HG03354 (cell line): ENCODE measurements around the gene EARS2.
"Not testable (repeated sequence)": the region's sequence is repeated elsewhere in the genome, so short reads cannot be mapped to it uniquely, and the experiment has no call there.

ENCODE experiments used
- ATAC-seq: cut with Tn5 transposase; IDR thresholded peaks from one replicate; pipeline ENCODE4 v1.9.1; 2021; ENCODE audit warnings: mild to moderate bottlenecking; ENCODE audit not compliant: unreplicated experiment, poor library complexity, severe bottlenecking

The EARS2 gene

DNA sequence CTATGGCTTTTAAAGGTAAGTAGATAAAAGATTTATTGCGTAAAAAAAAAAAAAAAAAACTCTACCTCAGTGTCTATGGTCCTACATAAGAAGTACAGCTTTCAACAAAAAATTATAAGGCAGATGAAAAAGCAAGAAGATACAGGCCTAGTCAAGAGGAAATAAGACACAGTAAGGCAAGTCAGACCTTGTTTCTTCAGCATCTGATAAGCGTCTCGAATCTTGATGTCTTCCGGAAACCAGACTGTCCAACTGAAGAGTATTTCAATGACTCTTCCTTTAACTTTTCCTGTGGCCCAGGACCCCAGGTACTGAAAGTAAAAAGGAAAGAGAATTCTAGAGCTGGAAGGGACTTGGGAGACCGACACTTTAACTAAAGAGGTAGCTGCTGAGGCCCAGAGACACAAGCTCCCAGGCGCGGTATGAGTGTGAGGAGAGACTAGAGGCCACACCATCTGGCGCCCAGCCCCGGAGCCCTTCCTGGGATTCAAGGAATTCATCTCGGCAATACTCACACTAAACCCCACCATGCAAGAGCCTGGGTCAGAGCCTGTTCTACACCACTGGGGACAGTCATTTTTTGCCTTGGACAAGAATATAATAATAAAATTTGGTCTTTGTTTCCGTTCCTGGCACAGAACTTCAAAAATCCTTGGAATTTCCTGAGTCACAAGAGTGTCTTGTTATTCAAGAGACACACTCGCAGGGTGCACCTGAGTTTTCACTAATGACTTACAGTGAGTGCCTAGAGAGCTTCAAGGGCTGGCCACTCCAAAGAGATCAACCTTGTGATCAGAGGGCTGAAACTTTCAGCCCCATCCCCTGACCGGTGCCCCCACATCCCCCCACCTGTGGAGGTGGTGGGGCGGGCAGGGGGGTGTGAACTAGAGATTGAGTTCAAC is 65.4 kb downstream of the EARS2 start:
- ATAC-seq = no peak

DNA sequence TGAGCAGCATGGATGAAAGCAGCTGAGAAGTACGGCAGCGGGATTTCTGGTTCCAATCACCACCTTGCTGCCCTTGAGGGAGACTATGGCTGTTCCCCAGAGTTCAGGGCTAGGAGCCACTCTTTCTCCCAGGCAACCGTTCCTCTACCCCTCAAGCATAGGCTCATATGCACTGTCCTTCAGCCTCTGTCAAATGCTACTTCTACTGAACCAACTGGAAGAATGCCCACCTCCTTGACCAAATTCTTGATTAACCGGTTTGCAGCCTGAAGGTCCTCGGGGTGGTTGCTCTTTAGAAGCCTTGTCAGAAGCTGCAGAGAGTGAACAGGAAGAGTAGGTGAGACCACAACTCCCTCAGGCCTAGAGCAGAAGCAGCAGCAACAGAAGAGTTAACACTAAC is 70.7 kb downstream of the EARS2 start:
- ATAC-seq = no peak

DNA sequence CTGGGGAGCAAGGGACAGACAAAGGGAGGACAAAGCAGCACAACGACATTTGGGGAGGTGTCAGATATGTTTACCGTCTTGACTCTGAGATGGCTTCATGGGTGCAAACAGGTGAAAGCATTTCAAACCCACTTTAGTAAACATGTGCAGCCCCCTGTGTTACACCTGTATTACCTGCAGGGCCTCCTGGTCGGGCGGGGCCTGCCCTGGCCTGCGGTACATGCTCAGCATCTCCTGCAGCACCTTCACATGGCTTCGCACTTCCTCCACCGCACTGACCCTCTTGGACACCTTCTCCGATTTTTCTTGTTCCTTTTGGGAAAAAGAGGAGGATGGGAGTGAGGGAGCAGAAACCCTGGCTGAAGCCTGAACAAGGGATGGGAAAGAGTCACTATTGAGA is 71.3 kb downstream of the EARS2 start:
- no peak for ATAC-seq

GRCh38 chr16:23485257-23485614 is 71.9 kb downstream of the EARS2 start:
- ATAC-seq = no peak

DNA sequence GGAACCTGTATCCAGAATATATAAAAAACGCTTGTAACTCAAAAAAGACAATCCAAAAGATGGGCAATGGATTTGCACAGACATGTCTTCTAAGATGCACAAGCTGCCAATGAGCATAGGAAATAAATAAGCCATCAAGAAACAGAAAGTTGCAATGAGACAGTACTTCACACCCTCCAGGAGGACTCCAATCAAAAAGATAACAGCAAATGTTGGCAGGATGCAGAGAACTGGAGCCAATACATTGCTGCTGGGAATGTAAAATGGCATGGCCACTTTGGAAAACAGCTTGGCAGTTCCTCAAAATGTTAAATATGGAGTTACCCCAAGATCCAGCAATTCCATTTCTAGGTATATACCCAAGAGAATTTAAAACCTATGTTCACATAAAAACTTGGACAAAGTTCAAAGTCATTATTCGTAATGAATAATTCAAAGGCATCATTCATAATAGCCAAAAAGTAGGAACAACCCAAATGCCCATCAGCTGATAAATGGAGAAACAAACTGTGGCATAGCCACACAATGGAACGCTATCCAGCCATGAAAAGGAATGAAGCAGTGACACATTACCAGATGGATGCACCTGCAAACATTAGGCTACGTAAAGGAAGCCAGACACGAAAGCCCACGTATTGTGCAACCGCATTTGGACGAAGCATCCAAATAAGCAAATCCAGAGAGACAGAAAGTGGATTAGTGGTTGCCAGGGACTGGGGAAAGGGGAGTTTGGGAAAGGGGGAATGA is 72.5 kb downstream of the EARS2 start:
- ATAC-seq = no peak

DNA sequence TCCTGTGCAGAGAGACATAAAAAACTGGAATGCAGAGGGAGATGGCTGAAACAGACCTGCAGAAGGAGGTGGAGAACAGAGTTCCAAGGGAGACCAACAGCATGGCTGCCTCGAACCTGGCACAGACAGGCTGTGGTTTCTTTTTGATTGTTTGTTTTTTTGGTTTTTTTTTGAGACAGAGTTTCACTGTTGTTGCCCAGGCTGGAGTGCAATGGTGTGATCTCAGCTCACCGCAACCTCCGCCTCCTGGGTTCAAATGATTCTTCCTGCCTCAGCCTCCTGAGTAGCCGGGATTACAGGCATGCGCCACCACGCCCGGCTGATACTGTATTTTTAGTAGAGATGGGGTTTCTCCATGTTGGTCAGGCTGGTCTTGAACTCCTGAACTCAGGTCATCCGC is 73.7 kb downstream of the EARS2 start:
- ATAC-seq = not testable (repeated sequence)

GRCh38 chr16:23482778-23483177 is 74.4 kb downstream of the EARS2 start:
- ATAC-seq = no peak

DNA sequence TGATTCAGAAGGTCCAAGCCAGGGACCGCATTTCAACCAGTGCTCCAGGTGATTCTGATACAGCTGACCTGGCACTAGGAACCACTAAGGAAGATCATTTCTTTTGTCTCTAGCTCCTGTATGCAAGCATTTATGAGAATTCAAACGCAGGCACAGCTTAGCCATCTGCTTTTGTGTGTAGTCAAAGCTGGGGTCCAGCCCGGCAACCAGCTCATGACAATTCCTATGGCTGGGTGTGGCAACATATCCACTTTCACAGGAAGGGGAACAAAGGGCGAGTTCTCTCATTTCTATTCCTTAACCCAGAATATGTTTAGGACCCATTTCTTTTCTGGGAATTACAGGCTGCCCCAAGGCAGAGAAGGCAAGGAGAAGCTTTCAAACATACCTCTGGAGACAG is 76.9 kb downstream of the EARS2 start:
- ATAC-seq = no peak

DNA sequence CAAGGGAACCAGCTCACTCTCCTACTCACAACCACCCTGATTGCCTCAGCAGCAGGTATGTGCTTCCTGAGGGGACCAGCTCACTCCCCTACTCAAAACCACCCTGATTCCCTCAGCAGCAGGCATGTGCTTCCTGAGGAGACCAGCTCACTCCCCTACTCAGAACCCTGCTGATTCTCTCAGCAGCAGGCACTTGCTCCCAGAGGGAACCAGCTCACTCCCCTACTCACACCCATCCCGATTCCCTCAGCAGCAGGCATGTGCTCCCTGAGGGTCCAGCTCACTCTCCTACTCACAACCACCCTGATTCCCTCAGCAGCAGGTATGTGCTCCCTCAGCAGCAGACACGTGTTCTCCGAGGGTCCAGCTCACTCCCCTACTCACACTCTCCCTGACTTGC is 78.0 kb downstream of the EARS2 start:
- no peak for ATAC-seq

GRCh38 chr16:23478566-23478965 is 78.6 kb downstream of the EARS2 start:
- no peak for ATAC-seq

DNA sequence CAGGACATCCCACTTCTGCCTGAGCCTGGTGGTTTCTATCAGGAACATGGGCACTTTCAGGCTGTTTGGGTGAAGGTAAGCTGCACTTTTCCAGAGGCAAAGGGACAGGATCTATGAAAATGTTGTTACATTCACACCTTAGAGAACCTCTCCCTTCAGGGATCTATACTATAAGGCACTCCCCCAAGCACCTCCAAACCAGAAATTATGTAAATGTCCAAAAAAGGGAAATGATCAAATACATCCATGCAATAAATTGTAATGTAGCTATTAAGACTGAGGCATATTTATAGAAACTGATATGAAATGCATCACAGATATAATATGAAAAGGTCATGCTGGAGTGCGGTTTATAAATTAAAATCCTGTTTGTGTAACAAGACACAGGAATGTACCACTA is 80.9 kb downstream of the EARS2 start:
- ATAC-seq = no peak
